ENCODE measurements around the gene FAM53B.
A peak's percentile ranks its signal among the peaks of the same experiment; 100 is the strongest.

Gene FAM53B

GRCh38 chr10:124695259-124695658 is 48.9 kb downstream of the FAM53B start:
- no peak for DNase-seq

GRCh38 chr10:124694481-124695220 is 49.5 kb downstream of the FAM53B start:
- DNase-seq: peak in 1 of 2 donors; percentile 46

- peak in 1 of 2 donors; percentile 47 for DNase-seq
Observed at GRCh38 chr10:124693801-124694416, 50.3 kb downstream of the FAM53B start.

- no peak for DNase-seq
Observed at GRCh38 chr10:124693396-124693795, 50.8 kb downstream of the FAM53B start.

GRCh38 chr10:124692100-124692446 is 52.1 kb downstream of the FAM53B start:
- DNase-seq: no peak

DNA sequence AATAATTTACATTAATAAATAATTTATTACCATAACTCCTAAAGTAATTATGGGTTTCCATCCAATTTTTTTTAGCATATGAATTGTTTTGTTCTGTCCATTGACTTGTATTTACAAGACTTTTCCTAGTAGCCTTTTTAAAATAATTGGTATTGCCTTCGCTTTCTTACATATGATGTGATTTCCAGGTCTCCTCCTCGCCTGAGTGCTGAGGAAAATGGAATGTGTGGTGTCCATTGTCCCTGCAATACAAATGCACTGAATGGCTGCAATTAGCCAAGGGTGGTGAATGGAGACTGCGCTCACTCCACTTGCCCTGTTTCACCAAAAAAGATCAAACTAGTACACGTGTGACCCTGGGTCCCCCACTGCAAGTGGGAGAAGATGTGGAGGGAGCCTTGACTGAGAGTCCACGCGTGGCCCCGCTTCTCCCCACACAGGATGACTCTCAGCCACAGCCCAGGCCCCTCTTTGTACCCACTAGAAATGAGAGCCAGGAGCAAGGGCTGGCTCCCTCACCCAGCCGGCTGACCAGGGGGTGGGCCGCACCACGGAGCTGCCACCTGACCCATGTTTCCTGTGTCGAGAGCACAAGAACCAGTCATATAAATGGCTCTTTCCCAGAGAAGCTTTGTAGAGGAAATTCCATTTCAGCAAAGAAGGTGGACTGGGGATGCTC is 52.6 kb downstream of the FAM53B start:
- DNase-seq: no peak

- DNase-seq: no peak
Observed at GRCh38 chr10:124691002-124691401, 53.2 kb downstream of the FAM53B start.

DNA sequence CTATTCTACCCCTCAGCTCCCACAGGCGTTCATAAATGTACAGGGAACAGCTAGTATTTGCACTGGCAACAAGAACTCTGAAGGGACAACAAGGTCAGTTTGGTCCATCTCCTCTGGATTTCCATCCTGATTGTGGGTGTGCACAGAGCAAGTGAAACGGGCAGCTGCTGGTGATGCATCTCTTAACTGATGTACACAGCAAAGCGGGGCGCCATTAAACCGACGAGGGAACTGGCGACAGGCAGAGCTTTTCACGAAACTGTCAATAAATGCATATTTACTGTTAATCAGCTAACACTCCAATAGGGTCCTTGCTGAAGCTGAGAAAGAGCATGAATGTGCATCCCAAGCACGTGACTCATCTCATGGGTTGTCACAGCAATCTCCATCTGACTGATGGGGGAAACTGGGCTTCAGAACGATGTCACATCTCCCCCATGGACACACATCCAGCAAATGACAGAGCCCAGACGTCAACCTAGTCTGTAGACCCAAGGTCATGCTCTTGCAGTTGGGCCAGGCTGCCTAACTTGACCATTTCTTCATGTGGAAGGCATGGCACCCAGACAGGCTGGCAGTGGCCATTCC is 54.2 kb downstream of the FAM53B start:
- DNase-seq: no peak

DNA sequence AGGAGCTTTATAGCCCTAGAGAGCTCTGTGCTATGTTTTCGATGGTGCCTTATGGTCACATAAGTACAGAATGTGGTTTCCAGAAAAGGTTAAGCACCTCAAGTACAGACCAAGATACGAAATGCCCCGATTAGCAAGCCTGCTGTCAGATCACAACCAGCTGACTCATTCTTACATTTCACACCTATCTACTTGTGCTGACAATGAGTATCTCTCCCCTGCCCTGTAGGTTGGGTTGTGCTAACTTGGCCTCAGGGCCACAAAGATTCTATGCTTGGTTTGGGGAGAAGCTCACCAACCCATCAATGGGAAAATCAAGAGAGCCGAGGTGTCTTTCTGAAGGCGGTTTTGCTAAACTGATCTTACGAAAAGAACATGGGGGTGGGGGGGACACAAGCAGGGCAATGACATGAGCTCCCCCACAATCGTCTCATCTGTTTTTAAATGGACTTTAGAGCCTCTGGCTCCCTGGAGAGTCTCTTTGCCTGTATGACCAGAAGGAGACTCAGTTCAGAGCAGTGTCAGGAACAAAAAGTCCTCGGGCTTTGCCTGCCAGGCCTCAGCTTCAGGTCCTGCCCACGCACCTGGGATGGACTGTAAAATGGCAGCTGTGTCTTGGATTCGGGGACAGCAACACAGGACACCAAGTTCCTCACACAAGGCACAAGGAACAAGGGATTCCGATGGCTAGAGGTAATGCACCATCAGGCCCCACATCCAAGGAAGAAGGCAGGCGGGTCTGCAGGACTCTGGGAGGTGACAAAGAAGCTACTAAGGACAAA is 55.1 kb downstream of the FAM53B start:
- DNase-seq: peak; percentile 52 to 75

GRCh38 chr10:124688386-124688785 is 55.8 kb downstream of the FAM53B start:
- DNase-seq: no peak

DNA sequence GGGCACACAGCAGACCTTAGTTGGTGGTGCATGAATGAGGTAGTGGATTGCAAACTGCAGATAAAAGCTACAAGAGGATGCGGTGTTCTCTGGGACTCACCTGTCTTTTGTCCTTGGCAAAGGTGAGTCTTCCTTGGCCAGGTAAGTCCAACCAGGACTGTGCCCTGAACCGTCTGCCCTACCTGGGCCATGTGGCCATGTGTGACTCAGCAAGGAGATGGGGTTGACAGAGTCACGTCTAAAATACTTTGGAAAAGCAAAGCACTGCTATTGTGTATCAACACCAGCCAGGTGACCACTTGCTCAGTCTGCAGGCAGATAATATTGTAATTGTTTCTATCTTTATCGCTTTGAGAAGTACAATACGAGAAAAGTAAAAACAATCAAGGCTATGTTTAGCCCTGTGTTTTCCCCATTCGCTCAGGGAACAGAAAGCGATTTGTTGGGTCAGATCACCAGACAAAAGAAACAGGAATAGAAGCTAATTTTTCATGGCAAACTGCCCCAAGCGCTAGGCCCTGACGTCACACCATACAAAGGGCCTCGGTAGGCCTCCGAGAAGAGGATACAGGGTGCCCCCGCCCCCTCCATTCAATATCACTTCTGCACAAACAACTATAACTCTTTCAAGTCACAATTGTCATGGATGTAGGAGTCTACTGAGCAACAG is 57.3 kb downstream of the FAM53B start:
- no peak for DNase-seq

DNA sequence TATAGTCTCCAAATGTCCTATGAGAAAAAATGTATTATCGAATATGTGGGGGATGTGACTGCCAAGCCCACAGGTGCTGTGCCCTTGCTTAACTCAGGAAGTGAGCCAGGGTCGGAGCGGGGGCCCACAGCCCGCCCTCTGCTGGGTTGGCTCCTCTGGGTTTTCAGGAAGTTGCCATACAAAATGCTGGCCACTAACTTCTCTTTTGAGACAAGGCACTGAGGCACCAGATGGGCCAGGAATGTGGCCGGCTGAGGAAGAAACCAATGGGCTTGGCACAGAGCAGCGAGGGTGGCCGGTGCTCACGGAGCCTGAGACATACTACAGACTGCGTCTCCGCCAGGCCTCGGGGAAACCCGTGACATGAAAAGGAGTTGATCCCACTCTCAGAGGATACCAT is 58.9 kb downstream of the FAM53B start:
- peak in 1 of 2 donors; percentile 36 for DNase-seq

GRCh38 chr10:124683814-124684213 is 60.4 kb downstream of the FAM53B start:
- no peak for DNase-seq

DNA sequence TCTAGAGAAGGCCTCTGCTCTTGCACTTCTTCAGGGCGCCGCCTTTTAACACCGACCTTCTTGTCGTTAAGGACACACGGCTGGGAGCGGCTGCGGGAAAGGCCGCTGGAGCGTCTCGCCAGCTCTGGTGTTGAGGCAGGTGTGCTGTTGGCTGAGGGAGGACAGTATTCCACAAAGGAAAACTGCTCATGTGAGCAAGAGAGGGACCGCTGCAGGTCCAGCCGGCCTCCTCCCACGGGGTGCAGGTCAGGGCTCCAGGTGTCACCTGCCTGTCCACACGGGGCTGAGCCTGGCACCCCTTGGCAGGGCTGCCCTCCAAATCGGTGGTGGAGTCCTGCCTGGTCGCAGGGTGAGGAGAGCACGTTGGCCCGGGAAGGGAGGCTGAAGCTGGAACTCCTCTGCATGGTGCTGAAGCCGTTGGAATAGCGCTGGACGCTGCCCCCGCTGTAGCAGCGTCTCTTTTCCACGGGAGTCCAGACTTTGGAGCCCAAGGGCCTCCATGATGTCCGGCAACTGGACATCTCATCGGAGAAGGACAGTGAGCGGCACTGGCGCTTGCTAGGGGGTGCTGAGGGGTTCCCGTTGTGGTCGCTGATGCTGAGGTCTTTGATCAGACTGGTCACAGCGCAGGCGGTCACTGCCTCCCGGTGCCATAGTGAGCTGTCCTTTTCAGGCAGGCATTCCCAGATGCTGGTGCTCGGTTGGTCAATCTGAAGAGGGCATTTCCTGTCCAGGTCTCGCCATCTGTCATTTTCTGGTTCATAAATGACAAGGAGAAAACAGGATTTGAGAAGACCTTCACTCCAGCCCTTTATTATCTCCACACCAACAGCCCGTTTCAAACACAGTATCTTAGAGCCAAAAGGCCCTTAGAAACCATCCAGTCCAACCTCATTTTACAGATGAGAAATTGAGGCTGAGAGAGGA is 62.3 kb downstream of the FAM53B start:
- DNase-seq: no peak

DNA sequence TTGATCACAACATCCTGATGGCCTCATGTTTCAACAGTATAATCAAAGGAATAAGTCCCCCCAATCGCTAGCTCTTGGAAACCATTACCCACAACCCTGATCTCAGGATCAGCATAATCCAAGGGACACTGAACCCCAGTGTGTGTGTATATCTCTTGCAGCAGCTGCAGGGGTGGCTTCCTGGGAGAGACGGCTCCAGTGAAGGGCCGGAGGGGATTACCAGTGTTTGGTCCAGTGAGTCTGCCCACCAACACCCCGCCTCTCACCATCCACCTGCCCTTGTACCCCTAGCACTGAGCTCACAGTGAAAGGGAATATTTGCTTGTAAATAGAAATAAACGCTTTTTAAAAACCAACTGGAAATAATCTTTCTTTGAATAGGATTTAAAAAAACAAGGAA is 63.1 kb downstream of the FAM53B start:
- DNase-seq: no peak

DNA sequence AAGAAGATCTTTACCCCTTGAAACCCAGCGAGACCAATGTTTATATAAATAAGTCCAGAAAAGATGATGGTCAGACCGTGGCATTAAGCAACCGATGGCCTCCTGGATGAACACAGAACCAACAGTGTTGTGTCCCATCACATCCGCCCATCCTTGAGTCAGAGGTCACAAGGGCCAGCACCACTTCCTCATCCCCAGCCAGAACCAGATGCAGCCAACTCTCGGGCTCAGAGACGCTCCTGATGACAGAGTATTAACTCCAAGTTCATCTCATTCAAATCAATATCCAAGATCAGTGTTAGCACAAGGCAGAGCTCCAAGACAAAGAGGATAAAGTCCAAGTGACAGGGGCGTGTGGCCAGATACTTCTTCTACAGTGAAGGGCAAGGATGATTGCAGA is 63.5 kb downstream of the FAM53B start:
- DNase-seq: peak in 1 of 2 donors; percentile 57

DNA sequence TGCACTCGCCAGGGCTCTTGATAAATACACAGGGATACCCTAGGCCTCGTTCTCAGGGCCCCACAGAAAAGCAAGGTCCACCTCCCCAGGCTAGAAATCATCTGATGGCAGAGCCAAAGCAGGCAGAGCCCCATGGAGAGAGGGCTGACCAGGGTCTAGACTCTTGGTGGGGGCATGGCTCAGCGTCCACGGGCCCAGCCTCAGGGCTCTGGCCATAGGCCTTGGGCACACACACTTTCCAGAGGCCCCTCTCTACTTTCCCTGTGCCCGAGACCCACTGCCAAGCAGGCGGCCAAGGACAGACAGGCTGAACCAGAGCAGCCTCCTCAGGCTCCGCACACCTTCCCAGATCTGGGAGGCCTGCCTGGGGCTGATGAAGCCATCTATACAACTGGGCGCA is 64.8 kb downstream of the FAM53B start:
- DNase-seq: no peak

DNA sequence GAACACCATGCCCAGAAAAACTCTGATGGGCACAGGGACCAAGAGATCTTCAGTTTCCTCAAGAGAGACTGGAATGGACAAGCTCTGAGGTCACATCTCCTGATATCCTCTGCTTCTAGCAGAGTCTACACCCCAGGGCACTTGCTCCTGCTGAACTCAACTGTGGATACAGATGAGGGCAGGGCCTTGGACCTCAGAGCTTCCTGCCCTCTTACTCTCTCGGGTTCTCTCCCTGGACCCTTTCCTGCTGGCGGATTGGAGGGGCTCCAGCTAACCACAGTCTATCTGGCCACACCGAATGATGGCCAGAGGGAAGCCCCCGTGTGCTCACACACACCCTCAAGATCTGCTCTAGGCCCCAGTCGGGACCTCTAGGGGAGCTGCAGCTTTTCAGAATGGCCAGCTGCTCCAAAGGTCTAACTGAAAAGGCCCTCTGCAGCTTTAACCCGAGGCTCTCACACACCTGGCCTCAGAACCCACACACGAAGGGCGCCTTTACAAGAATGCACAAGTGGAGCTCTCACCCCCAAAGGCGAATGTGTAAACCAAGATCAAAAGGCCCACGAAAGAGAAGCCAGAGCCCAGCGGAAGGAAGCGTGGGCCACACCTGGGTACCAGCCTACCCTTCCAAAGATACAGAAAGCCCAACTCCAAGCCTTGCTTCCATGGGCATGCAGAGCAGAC is 65.5 kb downstream of the FAM53B start:
- peak; percentile 43 to 76 for DNase-seq

- DNase-seq: no peak
Observed at GRCh38 chr10:124677749-124678556, 66.2 kb downstream of the FAM53B start.

- DNase-seq: no peak
Observed at GRCh38 chr10:124677293-124677699, 66.9 kb downstream of the FAM53B start.

Data from CD4-positive, alpha-beta T cell treated with Interferon alpha-2 for 1 hour (primary cell).